Measurements from ENCODE around the gene BTBD6.

GRCh38 chr14:105287249-105288102 is 39.1 kb downstream of the BTBD6 start:
- TF ChIP-seq POLR2A (IDR thresholded peaks at IDR 0.05; ENCODE audit: low read depth, low read length) (no peak), POLR2AphosphoS5 (IDR thresholded peaks at IDR 0.05; ENCODE audit: low read depth, low read length) (no peak), TAF1 (IDR thresholded peaks at IDR 0.05; ENCODE audit: low read depth, low read length) (no peak)

Data from GM12891 (cell line).